Thymus (tissue), 11 donors: ENCODE results near the gene PKP1. TPM values are rescaled to one million over a fixed set of nuclear protein-coding genes. Genes with fewer than 3 reads are reported as not detected.

ENCODE experiments used
- DNase-seq, 9 donors: peaks; one replicate each; pipeline ENCODE4 v3.0.0-alpha.2; 2013; ENCODE audit warnings: low spot score in 9 of 9, low read depth in 6 of 9, missing footprints in 1 of 9
- H3K27ac ChIP-seq, 2 donors: one replicate each; pipeline ENCODE4 v1.5.1; 2013; ENCODE audit warnings: control low read depth in 1 of 2, low read depth in 1 of 2, low read length in 1 of 2, mild to moderate bottlenecking in 1 of 2, moderate library complexity in 1 of 2
- H3K27me3 ChIP-seq, 2 donors: one replicate each; pipeline ENCODE4 v1.5.1; 2013; ENCODE audit warnings: low read length in 1 of 2; ENCODE audit not compliant: control insufficient read depth in 2 of 2, insufficient read depth in 1 of 2
- H3K36me3 ChIP-seq, 2 donors: one replicate each; pipeline ENCODE4 v1.5.1; 2013; ENCODE audit warnings: low read length in 1 of 2, mild to moderate bottlenecking in 1 of 2, moderate library complexity in 1 of 2; ENCODE audit not compliant: control insufficient read depth in 2 of 2, insufficient read depth in 2 of 2
- H3K4me1 ChIP-seq, 2 donors: one replicate each; pipeline ENCODE4 v1.5.1; 2013; ENCODE audit warnings: low read length in 2 of 2; ENCODE audit not compliant: control insufficient read depth in 2 of 2, insufficient read depth in 2 of 2
- H3K4me3 ChIP-seq, 2 donors: one replicate each; pipeline ENCODE4 v1.5.1; 2013; ENCODE audit warnings: low read length in 2 of 2, control low read depth in 1 of 2, mild to moderate bottlenecking in 1 of 2
- H3K9me3 ChIP-seq, 2 donors: one replicate each; pipeline ENCODE4 v1.5.1; 2013; ENCODE audit warnings: low read length in 1 of 2, mild to moderate bottlenecking in 1 of 2; ENCODE audit not compliant: control insufficient read depth in 2 of 2, insufficient read depth in 1 of 2
- WGBS: extraction: QIAGEN DNeasy Blood & Tissue Kit; methylation state at CpG from one replicate; pipeline ENCODE4 v1.1.7; 2013; 5-methylcytosine and 5-hydroxymethylcytosine counted together
- polyA plus RNA-seq: library from polyadenylated mRNA; stranded (reverse); fragments of 200-250 nt; gene quantifications from one replicate; pipeline ENCODE4 v1.2.3, GENCODE V29; 2013
- total RNA-seq: library from RNA; stranded (reverse); fragments of 120-200 nt; gene quantifications from one replicate; pipeline ENCODE4 v1.2.4, GENCODE V29; 2013
- donor health status: healthy.

PKP1 gene
- total and polyA plus RNA-seq, 2 donors: 14.1 to 20.0 TPM

DNA sequence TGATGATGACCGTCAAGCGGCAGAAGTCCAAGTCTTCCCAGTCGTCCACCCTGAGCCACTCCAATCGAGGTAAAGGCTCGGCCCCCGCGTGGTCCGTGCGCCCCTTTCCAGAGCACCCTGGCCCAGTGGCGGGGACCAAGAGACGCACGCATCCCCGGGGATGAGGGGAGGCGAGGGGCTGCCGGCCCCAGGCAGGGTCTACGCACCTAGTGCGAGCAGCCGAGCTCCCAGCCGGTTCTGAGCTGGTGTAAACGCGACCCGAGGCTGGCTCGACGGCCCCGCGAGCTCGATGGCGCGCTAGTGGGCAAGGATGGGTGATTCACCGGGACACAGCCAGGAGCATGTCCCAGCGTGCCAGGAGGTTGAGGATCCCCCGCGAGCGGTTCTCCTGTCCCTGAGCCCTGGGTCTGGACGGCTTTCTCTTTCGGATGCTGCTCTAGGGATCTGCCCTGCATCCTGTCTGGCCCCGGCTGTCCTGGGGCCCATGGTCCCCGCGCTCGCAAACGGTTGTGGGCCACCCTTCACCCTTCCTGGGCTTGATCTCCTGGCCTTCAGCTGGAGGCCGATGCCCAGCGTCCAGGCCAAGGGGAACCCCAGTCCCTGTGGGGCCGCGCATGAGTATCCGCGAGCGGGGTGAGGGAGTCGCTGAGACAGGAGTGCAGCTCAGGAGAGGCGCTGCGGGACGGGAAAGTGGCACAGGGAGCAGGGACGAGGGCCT lies 689 bp downstream of the PKP1 start:
- H3K27ac ChIP-seq: peak overlapping the region; percentile 37 to 78
- 39% methylated on average over 53 of the region's 53 CpGs for WGBS
- no peaks in the 10 kb centered on the region for H3K9me3 ChIP-seq

DNA sequence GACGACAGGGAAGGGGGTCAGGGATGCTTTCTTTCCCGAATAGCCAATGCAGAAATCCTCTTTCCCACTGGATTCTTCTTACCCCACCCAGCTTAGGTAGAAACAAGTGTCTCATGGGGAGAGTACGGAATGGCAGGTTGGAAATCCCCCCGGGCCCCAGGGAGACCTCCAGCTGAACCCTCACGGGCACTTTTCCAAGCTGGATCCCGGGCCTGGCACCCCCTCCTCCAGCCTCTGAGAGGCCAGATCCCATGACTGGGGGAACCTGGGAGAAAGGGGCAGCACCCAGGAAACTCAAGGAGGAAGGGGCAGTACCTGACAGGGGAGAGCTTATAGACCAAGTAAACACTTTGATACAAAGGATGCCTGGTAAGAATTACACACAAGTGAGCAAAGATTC lies 1.3 kb downstream of the PKP1 start:
- Histone ChIP-seq H3K36me3 (no peaks in the 10 kb centered on the region), H3K4me1 (peaks cover 0 to 14% of the 10 kb centered on the region in 2 donors), H3K4me3 (peak overlapping the region; percentile 21 to 25), H3K27me3 (peaks cover 26 to 71% of the 10 kb centered on the region in 2 donors), H3K27ac (peak overlapping the region; percentile 37 to 61), H3K9me3 (no peaks in the 10 kb centered on the region)
- DNase-seq: no peak
- WGBS: 85% methylated on average over 6 of the region's 6 CpGs

More for the DNA sequence above, 689 bp downstream of the PKP1 start:
- Histone ChIP-seq H3K27me3 (peaks cover 26 to 75% of the 10 kb centered on the region in 2 donors), H3K36me3 (no peaks in the 10 kb centered on the region), H3K4me3 (peak overlapping the region; percentile 21 to 25), H3K4me1 (peaks cover 0 to 10% of the 10 kb centered on the region in 2 donors)
- no peak for DNase-seq

DNA sequence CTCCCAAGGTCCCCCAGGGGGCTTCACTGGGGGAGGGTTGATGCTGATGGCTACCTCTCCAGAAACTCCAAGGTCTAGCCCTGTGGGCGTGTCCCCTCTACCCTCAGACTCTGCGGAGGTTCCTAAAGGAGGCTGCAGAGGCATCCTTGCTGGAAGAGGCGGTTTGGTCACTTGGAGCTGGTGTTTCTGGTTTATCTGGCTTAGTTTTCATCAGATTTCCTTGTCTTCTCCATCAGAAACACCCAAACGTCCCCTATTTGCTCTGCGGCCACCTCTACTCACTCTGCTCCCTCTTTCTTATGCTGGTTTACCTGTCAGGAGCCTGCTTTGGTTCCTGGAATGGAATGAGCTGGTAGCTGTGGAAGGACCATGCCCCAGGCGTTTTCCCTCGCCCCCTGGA lies 2.5 kb downstream of the PKP1 start:
- H3K27me3 ChIP-seq: peaks cover 26 to 63% of the 10 kb centered on the region in 2 donors
- H3K4me1 ChIP-seq: peaks cover 0 to 20% of the 10 kb centered on the region in 2 donors
- no peak overlapping the region for H3K4me3 ChIP-seq
- 79% methylated on average over 7 of the region's 7 CpGs for WGBS
- H3K9me3 ChIP-seq: no peaks in the 10 kb centered on the region
- DNase-seq: no peak
- peak overlapping the region in 1 of 2 donors; percentile 21 for H3K27ac ChIP-seq
- H3K36me3 ChIP-seq: no peaks in the 10 kb centered on the region

DNA sequence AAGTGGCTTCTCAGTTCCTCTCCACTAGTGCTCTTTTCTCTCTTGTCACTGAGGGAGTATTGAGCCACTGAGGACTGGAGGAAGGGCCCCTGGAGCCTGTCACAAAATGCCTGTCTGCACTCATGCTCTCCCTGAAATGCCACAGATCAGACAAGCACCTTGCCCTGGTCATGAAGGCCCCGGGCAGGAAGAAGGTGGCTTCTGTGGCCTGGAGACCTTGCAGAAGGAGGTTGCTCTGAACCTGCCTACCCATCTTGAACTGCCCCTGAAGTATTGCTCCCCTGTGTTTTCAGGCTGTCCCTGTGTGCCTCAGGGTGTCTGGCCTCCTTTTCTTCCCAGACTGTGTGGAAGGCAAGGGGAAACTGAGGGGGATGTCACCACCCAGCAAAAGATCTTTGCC lies 3.1 kb downstream of the PKP1 start:
- no peak for DNase-seq
- peaks cover 0 to 20% of the 10 kb centered on the region in 2 donors for H3K4me1 ChIP-seq
- no peaks in the 10 kb centered on the region for H3K36me3 ChIP-seq
- H3K27me3 ChIP-seq: peaks cover 26 to 59% of the 10 kb centered on the region in 2 donors
- H3K27ac ChIP-seq: no peak overlapping the region
- H3K9me3 ChIP-seq: no peaks in the 10 kb centered on the region
- H3K4me3 ChIP-seq: no peak overlapping the region
- 68% methylated on average over 1 of the region's 1 CpG for WGBS

DNA sequence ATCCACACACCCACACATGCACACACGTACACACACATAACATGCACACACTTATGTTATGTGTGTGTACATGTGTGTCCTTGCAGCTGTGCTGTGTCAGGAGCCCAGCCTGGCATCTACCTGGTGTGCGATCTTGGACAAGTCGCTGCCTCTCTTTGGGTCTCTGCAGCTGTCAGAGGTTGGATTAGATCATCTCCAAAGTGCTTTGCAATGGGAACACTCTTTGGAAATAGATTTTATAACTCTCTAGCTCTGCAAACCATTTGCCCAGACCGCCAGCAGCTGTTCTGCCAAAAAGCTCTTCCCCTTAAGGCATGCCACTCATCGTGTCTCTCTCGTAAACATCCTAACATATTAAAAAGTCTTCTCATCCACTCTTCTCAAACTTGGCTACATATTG lies 4.7 kb downstream of the PKP1 start:
- Histone ChIP-seq H3K27me3 (peaks cover 17 to 49% of the 10 kb centered on the region in 2 donors), H3K4me3 (no peak overlapping the region), H3K27ac (no peak overlapping the region), H3K4me1 (peaks cover 0 to 20% of the 10 kb centered on the region in 2 donors), H3K36me3 (no peaks in the 10 kb centered on the region), H3K9me3 (no peaks in the 10 kb centered on the region)
- no peak for DNase-seq
- 91% methylated on average over 6 of the region's 6 CpGs for WGBS

DNA sequence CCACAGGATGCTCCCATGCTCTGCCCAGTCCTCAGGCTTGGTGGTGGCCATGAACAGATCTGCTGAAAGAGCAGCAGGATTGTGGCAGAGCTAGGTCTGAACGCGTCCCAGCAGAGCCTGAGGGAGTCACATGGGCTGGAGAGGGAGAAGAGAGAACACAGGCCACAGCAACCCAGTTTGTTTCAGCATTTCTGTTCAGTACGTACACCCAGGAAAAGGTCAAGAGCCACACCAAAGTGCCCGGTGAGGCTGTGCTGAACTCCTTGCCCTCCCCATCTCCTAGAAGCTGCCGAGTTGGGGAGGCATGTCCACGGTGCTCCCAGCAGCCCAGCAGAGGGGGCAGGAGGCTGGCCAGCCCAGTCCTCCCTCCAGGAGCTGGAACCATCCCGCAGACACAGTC lies 5.5 kb downstream of the PKP1 start:
- H3K27ac ChIP-seq: peak overlapping the region; percentile 60 to 64
- H3K27me3 ChIP-seq: peaks cover 11 to 42% of the 10 kb centered on the region in 2 donors
- H3K9me3 ChIP-seq: no peaks in the 10 kb centered on the region
- 76% methylated on average over 7 of the region's 7 CpGs for WGBS
- peaks cover 0 to 15% of the 10 kb centered on the region in 2 donors for H3K4me1 ChIP-seq
- H3K36me3 ChIP-seq: no peaks in the 10 kb centered on the region
- H3K4me3 ChIP-seq: no peak overlapping the region
- no peak for DNase-seq

DNA sequence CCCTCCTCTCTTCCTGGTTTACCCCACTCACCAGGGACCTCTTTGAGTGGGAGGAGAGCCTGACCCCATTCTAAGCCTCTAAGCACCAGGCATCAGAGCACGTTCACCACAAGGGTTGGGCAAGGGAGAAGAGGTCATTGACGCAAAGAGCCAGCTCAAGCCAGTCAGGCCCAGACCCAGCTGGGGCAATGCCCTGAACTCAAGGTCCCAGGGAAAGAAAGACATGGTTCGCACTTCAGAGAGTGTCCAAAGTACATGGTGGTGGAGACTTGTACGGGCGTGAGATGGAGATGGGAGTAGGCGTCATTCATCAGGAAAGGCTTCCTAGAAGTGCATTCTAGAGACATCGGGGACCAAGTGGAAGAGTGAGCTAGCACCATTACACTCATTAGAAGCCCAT lies 7.2 kb downstream of the PKP1 start:
- no peaks in the 10 kb centered on the region for H3K9me3 ChIP-seq
- no peak overlapping the region for H3K4me3 ChIP-seq
- peak overlapping the region; percentile 32 to 56 for H3K27ac ChIP-seq
- DNase-seq: no peak
- 96% methylated on average over 7 of the region's 7 CpGs for WGBS
- H3K36me3 ChIP-seq: no peaks in the 10 kb centered on the region
- peaks cover 0 to 15% of the 10 kb centered on the region in 2 donors for H3K4me1 ChIP-seq
- peaks cover 0 to 25% of the 10 kb centered on the region in 2 donors for H3K27me3 ChIP-seq

DNA sequence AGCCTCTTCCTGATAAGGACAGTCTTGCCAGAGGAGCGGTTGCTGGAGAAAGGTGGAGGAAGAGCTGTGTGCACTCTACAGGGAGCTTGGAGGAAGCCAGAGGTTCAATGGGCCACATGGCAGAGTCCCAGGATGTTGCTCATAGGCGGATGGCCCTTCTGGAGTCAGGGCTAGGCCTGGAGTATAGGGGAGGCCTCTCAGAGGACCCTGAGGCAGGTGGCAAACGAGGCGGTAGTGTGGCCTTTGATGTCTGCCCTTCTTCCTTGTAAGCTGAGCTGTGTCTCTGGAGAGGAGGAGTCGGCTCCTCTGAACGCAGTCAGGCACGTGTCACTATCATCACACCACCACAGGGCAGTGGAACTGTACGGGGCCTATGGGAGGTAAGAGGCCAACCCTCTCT lies 8.6 kb downstream of the PKP1 start:
- no peak overlapping the region for H3K27ac ChIP-seq
- no peaks in the 10 kb centered on the region for H3K36me3 ChIP-seq
- WGBS: 63% methylated on average over 8 of the region's 8 CpGs
- peaks cover 0 to 15% of the 10 kb centered on the region in 2 donors for H3K27me3 ChIP-seq
- no peak for DNase-seq
- no peaks in the 10 kb centered on the region for H3K9me3 ChIP-seq
- H3K4me3 ChIP-seq: no peak overlapping the region
- H3K4me1 ChIP-seq: peaks cover 0 to 15% of the 10 kb centered on the region in 2 donors

DNA sequence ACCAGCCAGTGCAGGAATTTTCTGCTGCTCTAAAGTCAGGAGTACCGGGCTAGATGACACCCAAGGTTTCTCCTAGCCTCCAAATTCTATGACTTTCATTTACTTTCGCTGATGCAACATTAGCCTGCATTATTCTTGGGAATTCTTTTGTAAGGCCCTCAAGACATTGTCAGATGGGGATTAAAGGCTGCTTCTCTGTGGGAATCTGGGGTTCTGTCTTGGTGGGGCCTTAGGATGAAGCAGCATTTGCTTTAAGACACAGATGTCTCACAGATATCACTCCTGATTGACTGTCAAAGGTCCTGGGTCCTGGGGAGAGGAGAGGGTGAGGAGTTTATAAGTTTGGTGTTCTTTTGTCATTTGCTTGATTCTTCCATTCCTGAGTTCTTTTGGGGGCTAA lies 11.6 kb downstream of the PKP1 start:
- no peak overlapping the region for H3K27ac ChIP-seq
- 89% methylated on average over 2 of the region's 2 CpGs for WGBS

More for the DNA sequence above, 11.6 kb downstream of the PKP1 start:
- no peak for DNase-seq
- Histone ChIP-seq H3K4me3 (no peak overlapping the region), H3K27me3 (peaks cover 0 to 15% of the 10 kb centered on the region in 2 donors), H3K4me1 (peaks cover 0 to 5% of the 10 kb centered on the region in 2 donors), H3K9me3 (no peaks in the 10 kb centered on the region), H3K36me3 (no peaks in the 10 kb centered on the region)
